AG09319 (cell line): Measurements from ENCODE around the gene LYAR.
"Not testable (repeated sequence)": the region's sequence is repeated elsewhere in the genome, so short reads cannot be mapped to it uniquely, and the experiment has no call there.

Experiments
- DNase-seq: peaks from one replicate; pipeline ENCODE4 v3.0.0-alpha.2; 2010; ENCODE audit warnings: low read depth; ENCODE audit errors: extremely low read depth
- CTCF ChIP-seq: IDR thresholded peaks from 2 replicates; pipeline ENCODE4 v1.5.1; 2011; ENCODE audit warnings: low read depth, mild to moderate bottlenecking, inconsistent platforms, low read length, moderate library complexity

LYAR gene

GRCh38 chr4:4267981-4268380 lies 22.0 kb downstream of the LYAR start:
- DNase-seq, result no peak
- TF ChIP-seq CTCF, result no peak

- DNase-seq, result peak; percentile 23
- TF ChIP-seq CTCF, result peak; percentile 37
These were observed 29.7 kb downstream of the LYAR start for GRCh38 chr4:4260185-4260751.

GRCh38 chr4:4259484-4260100 lies 30.4 kb downstream of the LYAR start:
- no peak for DNase-seq
- TF ChIP-seq CTCF, result no peak

GRCh38 chr4:4257705-4258104 lies 32.2 kb downstream of the LYAR start:
- not testable (repeated sequence) for DNase-seq

GRCh38 chr4:4256799-4257198 lies 33.2 kb downstream of the LYAR start:
- DNase-seq, result no peak
- TF ChIP-seq CTCF, result no peak

- no peak for DNase-seq
These were observed 35.3 kb downstream of the LYAR start for GRCh38 chr4:4254666-4255065.

GRCh38 chr4:4254199-4254598 lies 35.8 kb downstream of the LYAR start:
- TF ChIP-seq CTCF, result no peak
- DNase-seq, result no peak

More at GRCh38 chr4:4254666-4255065, 35.3 kb downstream of the LYAR start:
- no peak for TF ChIP-seq CTCF

GRCh38 chr4:4249866-4250265 lies 40.1 kb downstream of the LYAR start:
- no peak for TF ChIP-seq CTCF
- DNase-seq, result no peak

- DNase-seq, result not testable (repeated sequence)
These were observed 40.6 kb downstream of the LYAR start for GRCh38 chr4:4249342-4249741.
